Gastrocnemius medialis (tissue), 4 donors: ENCODE measurements around the gene TRIOBP.

ENCODE experiments used
- CTCF ChIP-seq, 5 experiments: fragments of 450-650 bp in 3 of 5; fragments of 200-600 bp in 2 of 5; sonication (generic) in 2 of 5; IDR thresholded peaks in 4 of 5; conservative IDR thresholded peaks in 1 of 5; 1 replicate in 4 of 5; 2 replicates in 1 of 5; pipeline ENCODE4 v1.5.1; 2016 to 2019; ENCODE audit warnings: antibody characterized with exemption in 5 of 5, mild to moderate bottlenecking in 3 of 5, moderate library complexity in 3 of 5
- POLR2A ChIP-seq, 2 donors: fragments of 450-650 bp; IDR thresholded peaks; one replicate each; pipeline ENCODE4 v1.6.1; 2017; ENCODE audit warnings: antibody characterized with exemption in 2 of 2, mild to moderate bottlenecking in 2 of 2, moderate library complexity in 2 of 2

- TF ChIP-seq CTCF (IDR thresholded peaks at IDR 0.05 in 4 of 5, conservative IDR thresholded peaks at IDR 0.05 in 1 of 5): peak in 2 of 5 experiments; percentile 32 to 38
- peak; percentile 49 to 76 for TF ChIP-seq POLR2A (IDR thresholded peaks at IDR 0.05)
Observed at GRCh38 chr22:37674951-37675929, 21.6 kb upstream of the TRIOBP start, which contains the start of gene LGALS1.
